ENCODE data around the gene PHACTR3. TPM values are rescaled to one million over a fixed set of nuclear protein-coding genes. Genes with fewer than 3 reads are reported as not detected.

PHACTR3 gene
- total and polyA plus RNA-seq, 2 of the 8 experiments (the other 6 are each of a cell fraction or from before 2014, with no cell fraction given) = 0.05 to 0.13 TPM

- 90% methylated on average over 6 of the region's 6 CpGs; no CpG with 5 or more reads in 1 of the 2 experiments for WGBS, 2 experiments (ENCODE audit: extremely low coverage in 1 of 2, insufficient coverage in 1 of 2, insufficient read length in 1 of 2, insufficient replicate concordance in 2 of 2, low coverage in 1 of 2, low lambda C conversion rate in 2 of 2, missing lambda C conversion rate in 1 of 2)
Observed at GRCh38 chr20:59633656-59634251, 29.4 kb downstream of the PHACTR3 start.

More at GRCh38 chr20:59633656-59634251, 29.4 kb downstream of the PHACTR3 start:
- Histone ChIP-seq H3K36me3 (ENCODE audit: control insufficient read depth in 2 of 4, insufficient read depth in 4 of 4, low read length in 3 of 4) (no peaks in the 10 kb centered on the region), H4K20me1 (replicated peaks in 1 of 2; ENCODE audit: control insufficient read depth in 1 of 2, insufficient read depth in 2 of 2, low read length in 2 of 2) (no peaks in the 10 kb centered on the region), H3K4me3 (ENCODE audit: extremely low read depth in 1 of 4, insufficient read depth in 2 of 4, low read depth in 3 of 4, low read length in 4 of 4) (no peak overlapping the region), H3K4me2 (ENCODE audit: insufficient read depth in 1 of 2, low read depth in 2 of 2, low read length in 2 of 2) (no peak overlapping the region), H2AFZ (ENCODE audit: low read length) (no peak overlapping the region), H2BK5ac (ENCODE audit: low read depth, low read length) (no peak overlapping the region), H4K91ac (replicated peaks; ENCODE audit: insufficient read length, low read length) (no peak overlapping the region), H3K23me2 (ENCODE audit: low read depth, low read length) (peaks cover 7% of the 10 kb centered on the region; the same call in 1 of the 2 replicates), H3K79me2 (ENCODE audit: control insufficient read depth in 1 of 2, insufficient read depth in 2 of 2, low read length in 2 of 2) (no peaks in the 10 kb centered on the region), H3K9ac (replicated peaks in 1 of 4; ENCODE audit: extremely low read depth in 1 of 4, low read depth in 3 of 4, low read length in 3 of 4) (no peak overlapping the region), H3K14ac (ENCODE audit: insufficient read length) (no peak overlapping the region), H3K79me1 (ENCODE audit: low read depth, low read length) (no peaks in the 10 kb centered on the region), H4K8ac (ENCODE audit: extremely low read depth, insufficient read depth, low read length) (no peak overlapping the region), H3K23ac (ENCODE audit: insufficient read length) (no peak overlapping the region), H2BK12ac (ENCODE audit: low read depth, low read length) (no peak overlapping the region), H3K56ac (replicated peaks; ENCODE audit: insufficient read length, low read depth, low read length) (no peak overlapping the region), H2BK20ac (ENCODE audit: low read length) (no peak overlapping the region), H3K27me3 (replicated peaks in 1 of 4; ENCODE audit: control insufficient read depth in 3 of 4, extremely low read depth in 1 of 4, insufficient read depth in 3 of 4, low read length in 3 of 4) (no peaks in the 10 kb centered on the region; a peak in 1 of 7 replicates), H2BK15ac (ENCODE audit: low read length) (no peak overlapping the region), H3K27ac (ENCODE audit: low read depth, low read length) (no peak overlapping the region), H4K5ac (ENCODE audit: insufficient read length, low read depth, low read length) (no peak overlapping the region), H2AK5ac (ENCODE audit: low read depth, low read length) (no peak overlapping the region), H3K18ac (ENCODE audit: extremely low read depth, low read length) (no peak overlapping the region), H3K4ac (replicated peaks; ENCODE audit: insufficient read length, low read depth, low read length) (no peak overlapping the region), H3K4me1 (replicated peaks in 1 of 4; ENCODE audit: control insufficient read depth in 3 of 4, insufficient read depth in 4 of 4, low read length in 3 of 4) (no peaks in the 10 kb centered on the region), H3K9me3 (ENCODE audit: insufficient read depth in 2 of 2, low read depth in 1 of 2, low read length in 1 of 2) (peaks cover 73 to 88% of the 10 kb centered on the region in 2 experiments), H2BK120ac (replicated peaks; ENCODE audit: low read depth, low read length) (no peak overlapping the region)
- DNase-seq (ENCODE audit: low read depth in 1 of 2, low spot score in 2 of 2) (no peak), FAIRE-seq (no peak)
- CTCF ChIA-PET (ENCODE audit: partially characterized antibody) = no interaction called here
- TF ChIP-seq POU5F1 (IDR thresholded peaks at IDR 0.05; ENCODE audit: low read depth, low read length) (no peak), ATF2 (IDR thresholded peaks at IDR 0.05; ENCODE audit: low read length) (no peak), MAX (IDR thresholded peaks at IDR 0.05) (no peak), TBP (IDR thresholded peaks at IDR 0.05; ENCODE audit: low read depth, low read length) (no peak), RFX5 (IDR thresholded peaks at IDR 0.05; ENCODE audit: borderline replicate concordance, low read depth, low read length) (no peak), SRF (IDR thresholded peaks at IDR 0.05; ENCODE audit: low read depth, low read length) (no peak), HDAC2 (IDR thresholded peaks at IDR 0.05; ENCODE audit: borderline replicate concordance in 1 of 2, low read depth in 2 of 2, low read length in 2 of 2) (no peak), CEBPB (IDR thresholded peaks at IDR 0.05; ENCODE audit: low read depth, low read length) (no peak), BRCA1 (IDR thresholded peaks at IDR 0.05; ENCODE audit: low read depth, low read length) (no peak), SUZ12 (IDR thresholded peaks at IDR 0.05; ENCODE audit: low read length) (no peak), POLR2A (IDR thresholded peaks at IDR 0.05; ENCODE audit: control extremely low read depth in 1 of 2, low read depth in 2 of 2, low read length in 2 of 2) (no peak)
- POLR2A ChIA-PET (ENCODE audit: partially characterized antibody) = no interaction called here
